ENCODE measurements around the gene LTBP3.

Gene LTBP3

GRCh38 chr11:65496304-65497140, 61.6 kb downstream of the LTBP3 start:
- DNase-seq (ENCODE audit: low read depth) = no peak

DNA sequence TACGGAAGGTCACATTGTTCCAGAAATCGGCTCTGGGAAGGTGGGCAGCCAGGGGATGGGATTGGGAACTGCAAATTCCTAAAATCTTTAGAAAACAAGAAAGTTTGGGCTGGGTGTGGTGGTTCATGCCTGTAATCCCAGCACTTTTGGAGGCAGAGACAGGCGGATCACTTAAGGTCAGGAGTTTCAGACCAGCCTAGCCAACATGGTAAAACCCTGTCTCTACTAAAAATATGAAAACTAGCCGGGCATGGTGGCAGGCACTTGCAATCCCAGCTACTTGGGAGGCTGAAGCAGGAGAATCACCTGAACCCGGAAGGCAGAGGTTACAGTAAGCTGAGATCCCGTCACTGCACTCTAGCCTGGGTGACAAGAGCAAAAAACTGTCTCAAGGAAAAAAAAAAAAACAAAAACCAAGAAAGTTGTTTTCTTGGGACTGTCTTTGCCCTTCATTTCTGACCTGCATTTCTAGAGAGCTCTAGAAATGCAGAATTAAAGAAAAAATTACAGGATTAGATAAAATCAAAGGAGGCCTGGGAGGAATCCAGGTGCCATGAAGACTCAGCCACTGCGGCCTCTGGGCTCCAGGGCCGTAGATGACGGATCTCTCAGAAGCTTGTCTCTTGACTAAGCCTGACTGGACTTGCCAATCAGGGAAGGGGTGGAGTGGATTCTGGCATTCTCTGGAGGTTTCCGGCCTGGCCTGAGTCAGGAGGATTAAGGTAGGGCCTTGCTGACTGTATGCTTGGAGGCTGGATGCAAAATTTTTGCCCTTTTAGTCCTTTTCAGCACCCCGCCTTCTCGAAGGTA, 64.6 kb downstream of the LTBP3 start:
- no peak for DNase-seq (ENCODE audit: low read depth)

DNA sequence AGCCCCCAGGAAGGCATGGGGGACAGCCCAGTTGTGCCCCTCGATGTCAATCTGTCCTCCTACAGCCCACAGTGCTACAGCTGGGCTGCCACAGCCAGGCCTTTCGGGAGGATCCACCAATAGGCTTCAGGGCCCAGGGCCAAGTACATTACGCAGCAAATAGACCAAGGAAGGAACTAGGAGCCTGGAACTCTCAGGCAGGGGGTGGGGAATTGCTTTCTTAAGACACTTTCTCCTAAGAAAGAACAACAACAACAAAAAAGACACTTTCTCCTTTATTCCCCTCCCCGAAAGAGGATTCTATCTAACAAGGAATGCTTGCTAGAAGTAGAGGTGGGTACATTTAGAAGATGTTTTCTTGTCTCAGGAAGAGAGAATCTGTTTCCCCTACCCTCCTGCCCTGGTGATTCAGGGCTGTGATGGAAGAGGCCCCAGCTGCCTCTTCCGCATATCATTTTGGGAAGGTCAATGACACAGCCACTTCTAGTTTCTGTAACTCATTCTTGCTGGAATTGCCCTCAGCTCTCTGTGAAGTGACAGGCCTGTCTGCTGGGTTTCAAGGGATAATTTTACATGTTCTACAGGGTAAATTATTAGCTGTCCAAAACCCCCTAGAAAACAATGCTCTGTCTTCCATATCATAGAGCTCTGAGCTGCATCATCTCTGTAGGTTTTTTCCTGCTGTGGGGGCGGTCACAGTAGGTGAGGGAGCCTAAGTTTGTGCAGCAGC, 65.4 kb downstream of the LTBP3 start:
- DNase-seq (ENCODE audit: low read depth) = no peak

DNA sequence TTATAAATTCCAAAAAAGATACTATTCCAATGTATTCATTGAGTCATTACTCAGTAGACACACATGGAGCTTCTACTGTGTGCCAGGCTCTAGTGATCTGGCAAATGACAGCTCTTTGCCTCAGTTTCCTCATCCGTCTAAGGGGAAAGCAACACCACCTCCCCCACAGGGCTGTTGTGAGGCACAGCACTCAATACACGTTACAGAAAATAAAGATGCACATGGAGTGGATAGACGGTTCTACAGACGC, 65.8 kb downstream of the LTBP3 start:
- DNase-seq (ENCODE audit: low read depth) = no peak

- DNase-seq (ENCODE audit: low read depth) = no peak
Observed at GRCh38 chr11:65491614-65492386, 66.4 kb downstream of the LTBP3 start.

DNA sequence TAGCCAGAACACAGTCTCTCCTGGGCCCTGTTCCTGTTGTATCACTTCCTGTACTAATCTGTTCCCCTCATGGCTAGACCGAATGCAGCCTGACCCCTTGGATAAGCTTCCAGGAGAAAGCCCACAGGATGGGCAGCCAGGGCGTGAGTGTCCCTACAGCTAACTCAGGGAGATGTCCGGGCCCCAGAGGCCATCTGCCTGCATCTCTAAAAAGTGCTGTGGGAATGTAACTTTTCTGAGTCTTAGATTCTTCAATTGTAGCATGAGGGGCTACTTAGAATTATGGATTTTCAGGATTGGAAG, 67.0 kb downstream of the LTBP3 start:
- DNase-seq (ENCODE audit: low read depth) = no peak

- no peak for DNase-seq (ENCODE audit: low read depth)
Observed at GRCh38 chr11:65489706-65490320, 68.3 kb downstream of the LTBP3 start.

DNA sequence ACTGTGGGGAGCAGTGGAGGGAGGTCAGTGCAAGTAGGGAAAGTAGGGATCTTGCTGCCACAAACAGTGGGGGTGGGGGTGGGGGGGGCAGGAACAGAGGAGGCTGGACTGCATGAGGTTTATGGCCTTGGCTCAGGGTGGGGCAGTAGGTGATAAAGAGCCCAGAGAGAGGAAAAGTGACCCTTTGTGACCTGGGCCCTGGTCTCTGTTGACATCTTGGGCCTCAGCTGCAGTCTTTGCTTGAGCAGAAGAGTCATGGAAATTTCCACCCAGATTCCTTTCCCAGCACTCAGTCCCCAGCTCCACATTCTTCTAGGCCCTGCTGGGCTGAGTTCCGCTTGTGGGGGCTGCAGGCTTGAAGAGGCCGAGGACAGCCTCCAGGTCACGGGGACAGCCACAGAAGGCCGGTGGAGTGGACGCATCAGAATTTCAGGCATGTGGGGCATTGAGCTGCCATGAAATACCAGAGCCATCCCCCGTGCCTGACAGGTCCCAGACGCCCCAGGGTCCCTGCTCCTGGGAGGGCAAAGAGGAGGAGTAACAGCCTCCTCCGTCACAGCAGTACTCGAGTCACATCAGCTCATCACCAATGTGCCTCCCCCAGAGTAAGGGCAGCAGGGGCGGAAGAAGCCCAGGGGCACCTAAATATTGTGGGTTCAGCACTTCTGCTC, 69.0 kb downstream of the LTBP3 start:
- DNase-seq (ENCODE audit: low read depth) = no peak

Measured in activated T-cell treated with anti-CD3 and anti-CD28 coated beads for 24 hours (primary cell).